Activated CD4-positive, alpha-beta T cell treated with anti-CD3 and anti-CD28 coated beads, Interleukin-2, amount 10 ng/mL, durations not matched to agents 24 days and 14 days (primary cell): Measurements from ENCODE around the gene WDR46. TPM values are rescaled to one million over a fixed set of nuclear protein-coding genes. Genes with fewer than 3 reads are reported as not detected.

ENCODE experiments used
- DNase-seq: peaks from one replicate; pipeline ENCODE4 v3.0.0; 2022
- H3K27ac Mint-ChIP-seq: one replicate; pipeline ENCODE4 v1.8.0; 2022; ENCODE audit warnings: mild to moderate bottlenecking, mixed read lengths
- H3K27me3 Mint-ChIP-seq: one replicate; pipeline ENCODE4 v1.8.0; 2022; ENCODE audit warnings: mixed read lengths
- H3K36me3 Mint-ChIP-seq: one replicate; pipeline ENCODE4 v1.8.0; 2022; ENCODE audit warnings: low read depth, mild to moderate bottlenecking, mixed read lengths
- H3K4me1 Mint-ChIP-seq: one replicate; pipeline ENCODE4 v1.8.0; 2021; ENCODE audit warnings: mixed read lengths
- H3K4me3 Mint-ChIP-seq: one replicate; pipeline ENCODE4 v1.8.0; 2022; ENCODE audit warnings: mild to moderate bottlenecking, moderate library complexity, mixed read lengths
- H3K9me3 Mint-ChIP-seq: one replicate; pipeline ENCODE4 v1.8.0; 2021; ENCODE audit warnings: mixed read lengths
- intact Hi-C: fragments of 100-400 bp; cut with micrococcal nuclease; formaldehyde crosslinking; loops from one replicate; pipeline ENCODE4 v1.15.1; 2023
- total RNA-seq: library from RNA; stranded (reverse); gene quantifications from 2 replicates; pipeline ENCODE4 v1.2.3, GENCODE V29; 2022

WDR46 gene
- total RNA-seq, 1 donor from 2014 or later, result 120 TPM

DNA sequence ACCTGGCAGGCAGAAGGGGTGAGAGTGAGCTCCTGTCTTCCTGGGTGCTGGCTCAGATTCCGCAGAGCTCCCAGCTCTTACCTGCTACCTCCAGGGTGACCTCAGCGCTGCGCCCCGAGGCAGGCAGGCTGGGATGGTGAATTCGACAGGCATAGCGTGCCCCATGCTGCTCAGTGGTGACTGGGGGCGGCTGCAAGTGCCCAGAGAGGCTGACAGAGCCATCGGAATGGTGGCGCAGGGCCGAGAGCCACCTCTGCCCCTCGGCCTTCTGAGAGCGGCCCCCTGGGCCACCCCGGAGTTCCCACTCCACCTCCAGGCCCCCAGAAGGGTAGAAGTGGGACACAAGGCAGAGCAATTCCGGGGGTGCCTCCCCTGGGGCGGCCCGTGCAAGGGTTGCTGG lies 15.2 kb upstream of the WDR46 start:
- intact Hi-C loops, result no loop called here
- no peaks in the 10 kb centered on the region for H3K9me3 Mint-ChIP-seq
- no peak for DNase-seq
- no peaks in the 10 kb centered on the region for H3K27me3 Mint-ChIP-seq
- peaks cover 69% of the 10 kb centered on the region for H3K36me3 Mint-ChIP-seq
- H3K4me1 Mint-ChIP-seq, result peaks cover 35% of the 10 kb centered on the region
- no peak overlapping the region for H3K4me3 Mint-ChIP-seq
- no peak overlapping the region for H3K27ac Mint-ChIP-seq

DNA sequence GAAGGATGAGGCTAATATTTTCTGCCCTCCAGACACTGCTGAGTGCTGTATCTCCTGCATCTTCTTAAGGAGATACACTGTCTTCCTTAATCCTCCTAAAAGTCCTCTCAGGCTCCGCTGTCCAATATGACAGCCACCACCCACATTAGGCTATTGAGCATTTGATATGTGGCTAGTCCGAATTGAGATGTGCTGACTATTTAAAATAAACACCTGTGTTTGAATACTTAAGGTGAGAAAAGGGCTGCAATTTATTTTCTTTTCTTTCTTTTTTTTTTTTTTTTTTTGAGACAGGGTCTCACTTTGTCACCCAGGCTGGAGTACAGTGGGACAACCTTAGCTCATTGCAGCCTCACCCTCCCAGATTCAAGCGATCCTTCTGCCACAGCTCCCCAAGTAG lies 12.8 kb upstream of the WDR46 start:
- intact Hi-C loops, result no loop called here
- Mint-ChIP-seq H3K9me3 (no peaks in the 10 kb centered on the region), H3K4me1 (peaks cover 38% of the 10 kb centered on the region), H3K27ac (no peak overlapping the region), H3K27me3 (peaks cover 2% of the 10 kb centered on the region), H3K4me3 (no peak overlapping the region), H3K36me3 (peaks cover 56% of the 10 kb centered on the region)
- DNase-seq, result no peak

DNA sequence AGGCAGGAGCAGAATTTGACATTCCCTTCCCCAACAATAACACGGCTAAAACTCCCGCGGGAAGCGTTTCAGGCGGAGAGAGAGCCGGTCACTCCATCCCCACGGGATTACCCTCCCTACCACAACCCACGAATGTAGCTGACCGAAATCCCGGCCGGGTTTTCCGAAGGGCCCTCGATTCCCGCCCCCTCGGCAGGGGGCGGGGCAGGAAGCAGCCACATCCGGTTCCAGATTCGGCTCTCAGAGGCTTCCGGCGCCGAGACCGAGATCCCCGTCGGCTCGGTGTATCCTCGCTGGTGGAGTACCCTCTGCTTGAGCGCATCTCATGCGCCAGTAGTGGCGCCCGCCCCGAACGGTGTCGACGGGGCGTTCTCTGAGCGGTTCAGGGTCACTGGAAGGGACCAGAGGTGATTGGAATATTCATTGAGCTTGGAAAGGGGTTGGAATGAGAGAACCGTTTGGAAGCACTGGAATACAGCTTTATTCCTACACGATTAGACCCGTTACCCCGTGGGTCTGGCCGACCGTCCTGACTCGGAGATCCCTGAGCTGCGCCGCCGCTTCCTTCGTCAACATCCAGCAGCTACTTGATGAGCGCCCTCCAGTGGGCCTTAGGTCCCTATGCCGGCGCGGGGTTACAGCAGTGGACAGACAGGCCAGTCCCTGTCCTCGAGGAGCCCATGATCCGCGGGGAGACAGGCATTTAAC lies 10.4 kb upstream of the WDR46 start:
- peak overlapping the region; percentile 94 for H3K4me3 Mint-ChIP-seq
- H3K9me3 Mint-ChIP-seq, result no peaks in the 10 kb centered on the region
- peaks cover 46% of the 10 kb centered on the region for H3K36me3 Mint-ChIP-seq
- DNase-seq, result peak; percentile 98
- peaks cover 2% of the 10 kb centered on the region for H3K27me3 Mint-ChIP-seq
- peaks cover 28% of the 10 kb centered on the region for H3K4me1 Mint-ChIP-seq
- intact Hi-C loops, result loop anchor here (1.0 to 10.0 kb wide), 11 partner anchors 10 to 1105 kb away; partner anchors contain the start of genes B3GALT4, GPSM3, PBX2 and PFDN6
- H3K27ac Mint-ChIP-seq, result peak overlapping the region; percentile 99

DNA sequence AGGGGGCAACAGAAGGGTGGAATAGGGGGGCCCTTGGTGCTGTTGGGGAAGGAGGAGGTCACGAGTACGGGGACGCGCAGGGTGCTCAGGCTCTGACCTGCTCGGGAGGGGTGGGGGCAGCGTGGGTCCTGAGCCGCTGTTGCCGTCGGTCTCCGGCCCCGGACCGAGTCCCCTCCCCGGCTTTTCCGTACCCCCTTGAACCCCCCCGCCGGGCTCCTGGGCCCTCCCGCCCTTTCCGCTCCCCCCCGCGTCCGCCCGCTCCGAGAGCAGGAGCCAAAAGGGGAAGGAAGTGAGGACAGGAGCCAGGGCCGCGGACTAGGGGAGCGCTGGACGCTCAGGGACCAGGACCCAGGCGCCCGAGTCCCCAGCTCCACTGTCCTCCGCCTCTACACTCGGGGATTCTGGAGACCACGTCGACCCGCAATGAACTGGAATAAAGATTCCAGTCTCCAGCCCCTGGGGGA lies 9.8 kb upstream of the WDR46 start, which contains the start of gene RGL2:
Gene RGL2, minus strand, starts transcription at position 170 of the 464 bp plus-strand sequence. CDS start 332 bp downstream, outside the sequence.
- Mint-ChIP-seq H3K36me3 (peaks cover 47% of the 10 kb centered on the region), H3K4me3 (peak within 1 kb of the TSS; percentile 94)
- intact Hi-C loops, result loop anchor here (1.0 to 10.0 kb wide), 11 partner anchors 10 to 1104 kb away; partner anchors contain the start of genes B3GALT4, GPSM3, PBX2 and PFDN6

DNA sequence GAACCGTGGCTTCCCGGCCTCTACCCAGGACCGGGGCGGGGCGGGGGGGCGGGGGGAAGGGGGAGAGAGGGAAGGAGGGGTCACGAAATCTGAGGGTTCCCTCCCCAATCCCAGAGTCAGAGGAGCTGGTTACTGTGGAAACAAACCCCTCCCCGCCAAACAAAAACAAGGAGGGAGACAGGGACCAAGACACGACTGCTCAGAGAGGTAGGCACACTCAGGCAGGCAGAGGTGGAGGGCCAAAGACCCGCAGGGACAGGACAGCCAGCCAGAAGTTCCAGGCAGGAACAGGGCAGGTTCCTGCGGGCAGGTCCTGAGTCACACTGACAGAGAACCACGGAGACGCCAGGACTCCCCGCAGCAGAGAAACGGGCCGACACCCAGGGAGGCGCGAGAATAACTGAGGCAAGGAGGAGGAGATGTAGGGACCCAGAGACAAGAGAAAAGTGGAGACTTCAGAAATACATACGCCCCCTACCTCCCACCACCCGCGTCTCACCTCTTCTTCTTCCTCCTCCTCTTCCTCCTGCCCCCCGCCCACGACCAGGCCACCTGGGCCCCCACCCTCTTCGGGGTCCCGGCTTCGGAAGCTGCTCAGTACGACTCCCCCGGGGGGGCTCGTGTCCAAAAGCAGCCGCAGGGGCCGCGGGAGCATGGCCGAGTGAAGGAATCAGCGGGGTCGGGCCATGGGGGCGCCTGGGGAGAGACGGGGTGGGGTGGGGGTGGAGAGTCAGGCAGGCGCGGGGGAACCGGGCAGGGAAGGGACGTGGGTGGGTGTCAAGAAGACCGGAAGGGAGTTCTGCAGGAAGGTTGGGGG lies 9.1 kb upstream of the WDR46 start:
- intact Hi-C loops, result loop anchor here (2.0 to 10.0 kb wide), 3 partner anchors 113 to 1103 kb away; partner anchors contain the start of genes GPSM3, PBX2 and PHF1
- H3K4me1 Mint-ChIP-seq, result peaks cover 23% of the 10 kb centered on the region

More for the DNA sequence above, 9.8 kb upstream of the WDR46 start, which contains the start of gene RGL2:
- DNase-seq, result peak; percentile 90
- H3K27ac Mint-ChIP-seq, result peak within 1 kb of the TSS; percentile 99
- H3K4me1 Mint-ChIP-seq, result peaks cover 26% of the 10 kb centered on the region
- H3K9me3 Mint-ChIP-seq, result no peaks in the 10 kb centered on the region
- H3K27me3 Mint-ChIP-seq, result peaks cover 2% of the 10 kb centered on the region

DNA sequence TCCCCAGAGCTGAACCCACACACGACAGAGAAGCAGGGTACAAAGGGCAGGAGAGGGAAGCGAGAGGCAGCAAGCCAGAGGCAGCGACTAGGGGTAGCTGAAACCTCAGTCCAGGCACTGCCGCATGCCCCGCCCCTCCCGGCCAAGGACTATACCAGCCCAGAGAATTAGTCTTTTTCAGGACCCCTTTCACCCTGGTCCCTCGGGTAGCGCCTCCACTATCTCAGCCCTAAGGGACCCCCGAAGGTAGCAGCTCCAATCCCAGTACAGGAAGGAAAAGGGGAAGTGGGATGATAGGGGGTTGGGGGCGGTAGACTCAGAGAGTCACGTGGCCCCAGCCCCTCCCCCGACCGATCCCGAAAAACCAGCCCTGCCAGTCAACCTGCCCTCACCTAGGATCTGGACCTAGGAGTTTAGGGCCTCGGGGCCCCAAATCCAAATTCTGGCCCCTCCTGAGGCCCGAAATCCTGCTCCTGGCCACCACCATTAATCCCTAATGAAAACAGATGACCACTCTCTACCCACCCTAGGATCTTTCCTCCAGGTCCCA lies 8.4 kb upstream of the WDR46 start:
- intact Hi-C loops, result loop anchor here (5.0 to 10.0 kb wide), 2 partner anchors 130 to 1103 kb away; partner anchors contain the start of genes GPSM3 and PBX2

More for the DNA sequence above, 9.1 kb upstream of the WDR46 start:
- H3K27me3 Mint-ChIP-seq, result peaks cover 2% of the 10 kb centered on the region
- peak overlapping the region; percentile 99 for H3K27ac Mint-ChIP-seq
- peak overlapping the region; percentile 94 for H3K4me3 Mint-ChIP-seq
- DNase-seq, result peak; percentile 93
- H3K36me3 Mint-ChIP-seq, result peaks cover 42% of the 10 kb centered on the region
- H3K9me3 Mint-ChIP-seq, result no peaks in the 10 kb centered on the region

DNA sequence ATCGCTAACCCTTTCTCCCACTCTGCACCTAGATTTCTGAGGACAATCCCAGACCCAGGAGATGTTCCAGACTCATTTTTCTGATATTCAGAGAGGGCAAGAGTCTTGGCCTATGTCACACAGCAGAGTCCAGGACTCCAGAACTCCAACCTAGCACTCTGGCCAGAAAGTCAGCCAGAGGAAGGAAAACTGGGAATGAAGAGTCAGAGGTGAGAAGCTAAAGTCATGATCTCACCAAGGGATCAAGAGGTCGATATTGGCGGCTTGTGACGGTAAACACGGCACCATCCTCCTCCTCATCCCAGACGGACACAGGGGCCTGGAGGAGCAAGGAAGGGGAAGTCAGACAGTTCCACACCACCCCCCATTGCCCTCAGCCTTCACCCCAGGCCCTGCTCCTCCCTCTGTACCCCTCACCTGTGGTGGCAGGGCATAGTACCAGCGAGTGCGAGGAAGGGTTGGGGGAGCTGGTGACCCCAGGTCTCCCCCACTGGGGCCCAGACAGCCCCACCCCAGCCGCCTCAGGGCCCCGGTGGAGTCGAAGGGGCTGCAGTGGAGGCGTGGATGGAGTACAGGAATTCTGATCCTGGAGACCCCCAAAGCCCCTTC lies 7.9 kb upstream of the WDR46 start:
- Mint-ChIP-seq H3K36me3 (peaks cover 45% of the 10 kb centered on the region), H3K27ac (no peak overlapping the region), H3K27me3 (peaks cover 2% of the 10 kb centered on the region), H3K4me3 (peak overlapping the region; percentile 65), H3K9me3 (no peaks in the 10 kb centered on the region), H3K4me1 (peaks cover 23% of the 10 kb centered on the region)
- intact Hi-C loops, result loop anchor here (5.0 to 10.0 kb wide), 2 partner anchors 130 to 1102 kb away; partner anchors contain the start of genes GPSM3 and PBX2
- DNase-seq, result peak; percentile 58

More for the DNA sequence above, 8.4 kb upstream of the WDR46 start:
- Mint-ChIP-seq H3K36me3 (peaks cover 43% of the 10 kb centered on the region), H3K9me3 (no peaks in the 10 kb centered on the region), H3K27me3 (peaks cover 2% of the 10 kb centered on the region), H3K4me3 (peak overlapping the region; percentile 65), H3K27ac (peak overlapping the region; percentile 60), H3K4me1 (peaks cover 23% of the 10 kb centered on the region)
- peak; percentile 68 for DNase-seq

DNA sequence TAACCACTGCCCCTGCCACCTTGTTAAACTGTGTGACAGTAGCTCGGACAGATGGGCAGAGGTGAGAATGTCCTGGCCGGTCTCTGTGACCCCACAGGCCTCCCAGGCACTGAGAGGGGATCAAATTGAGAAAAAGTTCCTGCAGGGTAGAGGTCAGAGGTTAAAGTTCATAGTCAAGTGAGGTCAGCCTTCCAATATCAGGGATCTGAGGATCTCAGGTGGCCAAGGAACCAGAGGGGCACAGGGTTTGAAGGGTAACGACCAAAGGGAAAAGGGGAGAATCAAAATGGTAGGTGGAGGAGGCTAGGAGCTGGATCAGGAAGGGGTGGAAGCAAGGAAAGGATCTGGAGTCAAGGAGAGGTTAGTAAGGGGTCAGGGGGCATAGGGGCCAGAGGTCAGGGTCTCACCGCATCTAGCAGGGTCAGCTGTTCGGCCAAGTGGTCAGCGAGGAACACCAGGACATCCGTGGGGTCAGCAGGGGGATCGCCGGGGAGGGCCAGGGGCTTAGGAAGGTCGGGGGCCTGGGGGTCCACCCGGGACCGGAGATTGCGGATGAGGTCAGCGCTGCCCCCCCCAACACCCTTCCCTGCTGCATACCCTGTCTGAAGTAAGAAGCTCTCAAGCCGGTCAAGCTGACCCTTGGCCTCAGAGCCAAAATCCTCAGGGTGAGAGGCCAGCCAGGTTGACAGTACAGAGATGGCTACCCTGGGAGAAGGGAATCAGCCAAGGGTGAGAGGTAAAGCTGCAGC lies 6.8 kb upstream of the WDR46 start:
- peak overlapping the region; percentile 6 for H3K27ac Mint-ChIP-seq
- no peak overlapping the region for H3K4me3 Mint-ChIP-seq
- intact Hi-C loops, result loop anchor here (5.0 to 10.0 kb wide), 2 partner anchors 132 to 1101 kb away; partner anchors contain the start of genes GPSM3 and PBX2
- H3K4me1 Mint-ChIP-seq, result peaks cover 22% of the 10 kb centered on the region
- peaks cover 2% of the 10 kb centered on the region for H3K27me3 Mint-ChIP-seq
- peaks cover 45% of the 10 kb centered on the region for H3K36me3 Mint-ChIP-seq
- DNase-seq, result no peak
- no peaks in the 10 kb centered on the region for H3K9me3 Mint-ChIP-seq

DNA sequence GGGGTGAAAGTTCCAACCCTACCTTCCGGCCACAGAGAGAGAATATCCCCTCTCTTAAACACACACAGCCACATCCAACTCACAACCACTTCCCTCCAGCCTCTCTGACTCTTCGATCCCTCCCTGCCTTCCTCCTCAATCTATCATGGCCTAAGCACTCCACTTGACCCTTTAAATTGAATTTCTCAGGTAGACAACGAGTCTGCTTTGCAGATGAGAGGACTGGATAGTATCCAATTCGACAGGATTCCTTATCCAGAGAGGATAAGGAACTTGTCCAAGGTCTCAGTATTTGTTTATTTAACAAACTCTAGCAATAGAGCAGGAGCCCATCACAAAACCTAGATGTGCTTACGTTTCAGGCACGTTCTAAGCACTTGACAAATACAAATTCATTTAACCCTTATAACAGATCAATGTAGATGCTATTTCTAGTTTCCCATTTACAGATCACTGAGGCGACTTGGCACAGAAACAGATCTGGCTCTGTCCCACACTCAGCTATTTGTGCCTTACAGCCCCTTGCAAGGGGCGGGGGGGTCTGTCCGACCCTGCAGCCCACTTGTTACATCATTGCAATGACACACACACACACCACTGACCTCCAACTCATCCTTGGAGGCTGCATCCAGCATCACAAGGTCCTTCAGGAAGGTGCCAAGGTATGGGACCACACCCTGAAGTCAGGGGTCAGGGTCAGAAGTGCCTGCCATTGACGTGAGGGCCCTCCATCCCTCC lies 5.2 kb upstream of the WDR46 start:
- Mint-ChIP-seq H3K27me3 (peaks cover 2% of the 10 kb centered on the region), H3K27ac (no peak overlapping the region), H3K4me3 (no peak overlapping the region), H3K36me3 (peaks cover 43% of the 10 kb centered on the region), H3K9me3 (no peaks in the 10 kb centered on the region), H3K4me1 (peaks cover 20% of the 10 kb centered on the region)
- DNase-seq, result no peak
- intact Hi-C loops, result loop anchor here (10.0 kb wide), 1 partner anchor 1099 kb away; the partner anchor contains the start of genes GPSM3 and PBX2

DNA sequence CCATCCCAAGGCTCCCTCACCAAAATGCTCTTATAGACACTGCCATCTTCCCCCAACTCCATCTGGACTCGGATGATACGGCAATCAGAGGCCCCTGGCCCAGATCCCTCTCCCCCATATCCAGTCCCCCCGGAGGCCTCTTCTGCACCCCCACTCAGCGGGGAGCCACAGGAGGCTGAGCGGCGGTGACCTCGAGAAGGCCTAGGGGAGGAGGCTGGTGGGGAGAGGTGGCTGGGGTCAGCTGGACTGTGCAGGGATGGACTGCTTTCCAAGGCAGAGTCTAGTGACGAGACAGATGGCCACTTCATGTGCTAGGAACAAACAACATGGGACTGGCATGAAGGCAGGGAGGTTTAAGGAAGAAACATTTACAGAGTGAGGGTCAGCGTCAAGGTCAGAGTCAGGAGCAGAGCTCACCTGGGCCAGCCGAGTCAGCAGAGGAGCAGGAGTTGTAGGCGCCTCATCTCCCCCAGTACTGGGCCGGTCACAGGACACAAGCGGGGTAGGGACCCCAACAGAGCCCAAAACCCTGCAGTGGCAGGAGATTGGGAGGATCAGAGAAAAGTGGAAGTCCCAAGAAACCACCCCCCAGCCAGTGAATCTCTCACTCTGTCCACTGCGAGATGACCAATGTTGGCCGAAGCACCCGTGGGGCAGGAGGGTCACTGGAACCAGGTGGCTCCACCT lies 4.1 kb upstream of the WDR46 start:
- Mint-ChIP-seq H3K4me1 (peaks cover 25% of the 10 kb centered on the region), H3K4me3 (no peak overlapping the region), H3K27ac (no peak overlapping the region)

DNA sequence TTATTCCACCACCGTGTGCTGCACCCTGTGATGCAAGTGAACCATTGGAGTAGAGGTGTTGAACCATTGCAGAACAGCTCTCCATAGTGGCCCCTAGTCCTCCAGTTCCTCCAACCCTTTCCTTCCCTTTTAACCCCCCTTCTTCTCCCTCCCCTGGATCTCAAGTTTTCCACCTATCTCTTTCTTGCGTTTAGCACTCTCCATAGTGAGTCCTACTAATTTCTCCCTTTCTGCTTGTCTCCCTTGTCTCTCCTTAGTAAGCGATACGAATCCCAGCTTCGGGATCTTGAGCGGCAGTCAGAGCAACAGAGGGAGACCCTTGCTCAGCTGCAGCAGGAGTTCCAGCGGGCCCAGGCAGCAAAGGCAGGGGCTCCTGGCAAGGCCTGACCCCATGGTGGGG lies 1.4 kb upstream of the WDR46 start:
- H3K9me3 Mint-ChIP-seq, result no peaks in the 10 kb centered on the region
- H3K27ac Mint-ChIP-seq, result peak overlapping the region; percentile 95
- DNase-seq, result no peak
- no peaks in the 10 kb centered on the region for H3K27me3 Mint-ChIP-seq
- H3K36me3 Mint-ChIP-seq, result peaks cover 61% of the 10 kb centered on the region
- peaks cover 26% of the 10 kb centered on the region for H3K4me1 Mint-ChIP-seq
- intact Hi-C loops, result loop anchor here (10.0 kb wide), 1 partner anchor 1096 kb away; the partner anchor contains the start of genes GPSM3 and PBX2
- H3K4me3 Mint-ChIP-seq, result peak overlapping the region; percentile 100

More for the DNA sequence above, 4.1 kb upstream of the WDR46 start:
- intact Hi-C loops, result loop anchor here (10.0 kb wide), 1 partner anchor 1098 kb away; the partner anchor contains the start of genes GPSM3 and PBX2
- DNase-seq, result no peak
- Mint-ChIP-seq H3K36me3 (peaks cover 50% of the 10 kb centered on the region), H3K27me3 (peaks cover 2% of the 10 kb centered on the region), H3K9me3 (no peaks in the 10 kb centered on the region)
